Activated CD8-positive, alpha-beta memory T cell treated with anti-CD3 and anti-CD28 coated beads for 24 hours (primary cell): ENCODE measurements around the gene ARMH2.
"Not testable (repeated sequence)": the region's sequence is repeated elsewhere in the genome, so short reads cannot be mapped to it uniquely, and the experiment has no call there.

ENCODE experiments used
- DNase-seq: peaks from one replicate; pipeline ENCODE4 v3.0.0-alpha.2; 2020

The ARMH2 gene

GRCh38 chr6:24761851-24762250, 36.9 kb downstream of the ARMH2 start:
- DNase-seq, result no peak

GRCh38 chr6:24761193-24761835, 37.4 kb downstream of the ARMH2 start:
- no peak for DNase-seq

GRCh38 chr6:24760210-24760609, 38.5 kb downstream of the ARMH2 start:
- DNase-seq, result no peak

- no peak for DNase-seq
These were observed 39.0 kb downstream of the ARMH2 start for GRCh38 chr6:24759718-24760117.

- DNase-seq, result no peak
These were observed 41.1 kb downstream of the ARMH2 start for GRCh38 chr6:24757611-24758010.

GRCh38 chr6:24755279-24755678, 43.4 kb downstream of the ARMH2 start:
- DNase-seq, result no peak

GRCh38 chr6:24754378-24754777, 44.3 kb downstream of the ARMH2 start:
- not testable (repeated sequence) for DNase-seq

- DNase-seq, result no peak
These were observed 45.2 kb downstream of the ARMH2 start for GRCh38 chr6:24753545-24753944.

GRCh38 chr6:24752917-24753492, 45.7 kb downstream of the ARMH2 start:
- DNase-seq, result no peak

GRCh38 chr6:24752503-24752902, 46.2 kb downstream of the ARMH2 start:
- no peak for DNase-seq

GRCh38 chr6:24750878-24751277, 47.8 kb downstream of the ARMH2 start:
- not testable (repeated sequence) for DNase-seq

GRCh38 chr6:24749297-24749696, 49.4 kb downstream of the ARMH2 start:
- no peak for DNase-seq
